Lower lobe of right lung (tissue), 2 donors: ENCODE results near the gene PITX1. TPM values are rescaled to one million over a fixed set of nuclear protein-coding genes. Genes with fewer than 3 reads are reported as not detected.

Experiments used
- ATAC-seq, 2 donors: fragments of 200-7000 bp; cut with Tn5 transposase; one replicate each; pipeline ENCODE4 v1.9.1; 2020 to 2022; ENCODE audit warnings: mild to moderate bottlenecking in 2 of 2, moderate library complexity in 2 of 2
- DNase-seq: peaks from one replicate; pipeline ENCODE4 v3.0.0-alpha.2; 2020
- H3K27ac ChIP-seq: fragments of 200-600 bp; one replicate; pipeline ENCODE4 v1.8.0; 2022
- H3K27me3 ChIP-seq: fragments of 200-600 bp; one replicate; pipeline ENCODE4 v1.8.0; 2022; ENCODE audit warnings: low read depth
- H3K36me3 ChIP-seq: fragments of 200-600 bp; one replicate; pipeline ENCODE4 v1.8.0; 2022; ENCODE audit warnings: mild to moderate bottlenecking
- H3K4me1 ChIP-seq: fragments of 200-600 bp; one replicate; pipeline ENCODE4 v1.8.0; 2022
- H3K4me3 ChIP-seq: fragments of 200-600 bp; one replicate; pipeline ENCODE4 v1.8.0; 2022; ENCODE audit warnings: mild to moderate bottlenecking
- H3K9me3 ChIP-seq: fragments of 200-600 bp; one replicate; pipeline ENCODE4 v1.8.0; 2022
- CTCF ChIP-seq: fragments of 200-600 bp; IDR thresholded peaks from one replicate; pipeline ENCODE4 v1.8.0; 2022; ENCODE audit warnings: antibody characterized with exemption, mild to moderate bottlenecking
- intact Hi-C: fragments of 100-400 bp; cut with DNase I; formaldehyde crosslinking; loops from one replicate; pipeline ENCODE4 v1.11.0; 2022
- total RNA-seq: library from RNA; stranded (reverse); fragmentation: NEBNext Ultra II Directional; extraction: Animal tissue kit (Norgen Biotek cat#: 25700); gene quantifications from one replicate; pipeline ENCODE4 v1.2.1, GENCODE V29; 2021
- donor health status: DM: no; HTN: yes; CAD: no; lungs with severe emphysema.

The PITX1 gene
- total RNA-seq, 1 donor from 2014 or later = 0.47 TPM

- no peak for TF ChIP-seq CTCF
- no peak overlapping the region for H3K4me3 ChIP-seq
- no peak overlapping the region for H3K27ac ChIP-seq
- intact Hi-C loops = no loop called here
- ATAC-seq = no peak
- peaks cover 17% of the 10 kb centered on the region for H3K27me3 ChIP-seq
- H3K4me1 ChIP-seq = no peaks in the 10 kb centered on the region
- H3K9me3 ChIP-seq = no peaks in the 10 kb centered on the region
- no peak for DNase-seq
- no peaks in the 10 kb centered on the region for H3K36me3 ChIP-seq
These were observed 26.0 kb upstream of the PITX1 start for GRCh38 chr5:135060021-135060420.

- no peaks in the 10 kb centered on the region for H3K9me3 ChIP-seq
- peaks cover 15% of the 10 kb centered on the region for H3K27me3 ChIP-seq
- H3K27ac ChIP-seq = no peak overlapping the region
- ATAC-seq = no peak
- TF ChIP-seq CTCF = no peak
- no peak for DNase-seq
- intact Hi-C loops = no loop called here
- no peaks in the 10 kb centered on the region for H3K36me3 ChIP-seq
- no peaks in the 10 kb centered on the region for H3K4me1 ChIP-seq
- no peak overlapping the region for H3K4me3 ChIP-seq
These were observed 25.2 kb upstream of the PITX1 start for GRCh38 chr5:135059000-135059923.

GRCh38 chr5:135058331-135058732 lies 24.3 kb upstream of the PITX1 start:
- ATAC-seq (no peak), DNase-seq (no peak)
- H3K4me3 ChIP-seq = no peak overlapping the region
- H3K27me3 ChIP-seq = peaks cover 15% of the 10 kb centered on the region
- TF ChIP-seq CTCF = no peak
- H3K36me3 ChIP-seq = no peaks in the 10 kb centered on the region
- no peak overlapping the region for H3K27ac ChIP-seq
- no peaks in the 10 kb centered on the region for H3K4me1 ChIP-seq
- intact Hi-C loops = no loop called here
- no peaks in the 10 kb centered on the region for H3K9me3 ChIP-seq

- no peak for ATAC-seq
- Histone ChIP-seq H3K4me3 (no peak overlapping the region), H3K27ac (no peak overlapping the region), H3K27me3 (peaks cover 23% of the 10 kb centered on the region), H3K36me3 (no peaks in the 10 kb centered on the region), H3K9me3 (no peaks in the 10 kb centered on the region), H3K4me1 (no peaks in the 10 kb centered on the region)
- intact Hi-C loops = no loop called here
- no peak for DNase-seq
- TF ChIP-seq CTCF = no peak
These were observed 23.2 kb upstream of the PITX1 start for GRCh38 chr5:135057233-135057632.

- no peak for TF ChIP-seq CTCF
- intact Hi-C loops = no loop called here
- H3K9me3 ChIP-seq = no peaks in the 10 kb centered on the region
- no peak overlapping the region for H3K4me3 ChIP-seq
- DNase-seq (peak; percentile 3), ATAC-seq (no peak)
- H3K4me1 ChIP-seq = no peaks in the 10 kb centered on the region
- no peaks in the 10 kb centered on the region for H3K36me3 ChIP-seq
- no peak overlapping the region for H3K27ac ChIP-seq
- H3K27me3 ChIP-seq = peaks cover 30% of the 10 kb centered on the region
These were observed 22.4 kb upstream of the PITX1 start for GRCh38 chr5:135056316-135057030.
